COR-L47 (cell line): Measurements from ENCODE around the gene ZFP36.

Experiments
- DNase-seq: peaks from one replicate; lab custom pipeline; 2025; lab: John Stamatoyannopoulos, UW

ZFP36 gene

DNA sequence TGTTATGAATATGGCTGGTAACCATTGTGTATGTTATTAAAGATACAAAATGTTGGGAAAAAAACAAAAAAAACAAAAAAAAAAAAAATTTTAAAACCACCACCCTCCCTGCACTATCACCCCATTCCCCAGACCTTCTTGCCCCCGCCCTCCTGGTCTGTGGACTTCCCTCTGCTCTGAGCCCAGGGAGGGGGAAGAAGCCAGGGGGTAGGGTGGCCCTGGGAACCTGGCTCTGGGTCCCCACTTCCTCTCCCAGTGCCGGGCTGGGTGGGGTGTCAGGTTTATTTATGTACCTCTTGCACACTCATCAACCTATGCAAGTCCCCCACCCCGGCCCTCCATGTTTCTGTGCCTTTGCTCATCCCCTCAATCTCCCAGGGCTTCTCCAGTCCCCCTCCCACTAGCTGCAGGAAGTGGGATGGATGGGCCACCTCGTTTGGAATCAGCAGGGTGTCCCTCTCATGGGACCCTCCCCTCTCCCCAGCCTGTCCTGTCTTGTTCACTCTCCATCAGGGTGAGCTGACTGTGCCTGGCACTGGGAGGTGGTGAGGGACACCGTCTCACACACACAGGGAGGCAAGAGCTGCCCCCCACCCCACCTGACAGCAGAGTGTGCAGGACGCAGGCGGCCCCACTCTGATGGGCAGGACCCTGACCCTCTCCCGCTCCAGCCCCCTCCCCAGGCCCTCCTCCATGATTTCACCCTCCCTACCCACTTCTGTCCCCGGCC, 21.6 kb upstream of the ZFP36 start:
- DNase-seq, result no peak

GRCh38 chr19:39385629-39386411, 20.8 kb upstream of the ZFP36 start:
- DNase-seq, result no peak

GRCh38 chr19:39386557-39386956, 20.1 kb upstream of the ZFP36 start:
- DNase-seq, result no peak

- no peak for DNase-seq
These were observed 18.0 kb upstream of the ZFP36 start for GRCh38 chr19:39388657-39389056.

DNA sequence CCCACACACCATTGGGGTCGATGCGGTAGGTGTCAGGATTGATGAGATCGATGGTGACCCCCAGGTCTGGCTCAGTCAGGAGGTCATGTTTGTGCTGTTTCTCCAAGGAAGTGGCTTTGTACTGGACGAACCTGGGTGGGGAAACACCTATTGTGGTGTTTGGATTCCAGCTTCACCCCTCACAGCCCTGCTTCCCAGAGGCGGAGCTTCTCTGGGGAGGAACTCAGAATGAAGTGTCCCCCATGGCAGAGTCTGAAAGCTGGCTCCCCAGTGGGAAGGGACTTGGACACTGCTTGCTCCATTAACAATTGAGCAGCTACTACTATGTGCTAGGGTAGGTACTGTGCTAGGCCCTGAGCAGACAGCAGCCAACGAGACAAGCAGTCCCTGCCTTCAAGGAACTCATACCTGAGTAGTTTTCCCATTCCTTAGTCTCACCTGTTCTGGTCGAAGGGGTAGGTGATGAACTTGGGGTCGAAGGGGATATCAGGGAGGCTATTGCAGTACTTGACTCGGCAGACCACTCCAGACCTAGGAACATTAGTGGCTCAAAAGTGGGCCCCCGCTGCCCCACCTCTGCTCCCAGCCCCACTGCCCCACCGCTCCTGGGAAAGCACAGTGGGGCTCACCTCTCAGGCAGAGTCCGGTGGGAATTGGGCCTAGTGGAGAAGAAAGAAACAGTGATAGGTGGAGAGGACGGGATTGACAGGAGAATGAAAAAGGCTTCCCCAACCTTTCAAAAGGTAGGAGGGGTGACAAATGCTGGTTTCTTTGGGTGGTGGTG, 16.8 kb upstream of the ZFP36 start:
- DNase-seq, result no peak

DNA sequence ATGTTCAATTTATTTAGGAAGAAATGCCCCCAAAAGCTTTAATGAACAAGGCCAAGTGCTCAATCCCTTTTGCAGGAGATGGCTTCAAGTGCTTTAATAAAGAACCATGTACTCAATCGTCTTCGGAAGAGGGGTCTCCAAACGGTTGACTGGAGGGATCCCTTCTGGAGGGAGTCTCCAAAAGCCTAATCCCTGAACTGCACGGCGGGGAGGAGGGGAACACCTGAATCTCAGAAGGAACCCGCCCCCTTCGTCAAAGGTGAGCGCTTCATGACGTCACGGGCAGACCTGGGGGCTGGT, 16.2 kb upstream of the ZFP36 start:
- no peak for DNase-seq

DNA sequence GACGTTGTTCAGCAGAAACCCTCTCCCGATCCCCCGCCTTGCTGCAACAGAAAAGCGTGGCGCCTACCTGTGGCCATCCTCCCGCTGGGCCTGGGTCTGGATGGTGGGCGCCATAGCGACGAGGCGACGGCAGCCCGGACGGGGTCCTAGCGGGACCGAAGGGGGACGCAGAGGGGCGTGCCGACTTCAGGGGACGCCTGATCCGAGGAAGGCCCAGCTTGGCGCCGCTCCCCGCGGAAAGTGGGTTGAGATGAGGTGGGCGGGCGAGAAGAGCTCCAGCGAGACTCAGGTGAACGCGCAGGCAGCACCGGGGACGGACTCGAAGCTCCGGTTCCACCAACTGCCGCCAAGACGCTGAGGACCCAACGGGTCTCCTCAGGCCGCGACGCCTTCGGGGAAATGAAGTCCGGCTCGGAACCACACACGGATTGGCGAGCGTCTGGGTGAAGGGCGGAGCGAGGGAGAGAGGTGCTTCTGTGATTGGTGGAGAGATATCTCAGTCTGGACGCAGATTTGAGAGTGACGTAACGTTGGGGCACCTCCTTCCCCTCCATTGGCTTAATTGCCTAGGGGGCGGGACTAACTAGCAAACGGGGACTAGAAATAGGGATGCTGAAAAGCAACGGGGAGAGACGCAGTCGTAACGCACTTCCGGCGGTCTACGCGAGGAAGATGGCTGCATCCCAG, 15.8 kb upstream of the ZFP36 start, which contains the start of the genes MED29 and PAF1:
Gene MED29, plus strand, starts transcription at position 628 of the 687 bp plus-strand sequence. Its CDS starts 45 bp downstream, at position 673.
Gene PAF1, minus strand, starts transcription at position 356 of the 687 bp plus-strand sequence. Its CDS starts 242 bp downstream, at position 114.
- DNase-seq, result peak; percentile 99

- DNase-seq, result peak; percentile 67
These were observed 9.0 kb upstream of the ZFP36 start for GRCh38 chr19:39397360-39398296.

GRCh38 chr19:39398297-39398864, 8.3 kb upstream of the ZFP36 start:
- no peak for DNase-seq

DNA sequence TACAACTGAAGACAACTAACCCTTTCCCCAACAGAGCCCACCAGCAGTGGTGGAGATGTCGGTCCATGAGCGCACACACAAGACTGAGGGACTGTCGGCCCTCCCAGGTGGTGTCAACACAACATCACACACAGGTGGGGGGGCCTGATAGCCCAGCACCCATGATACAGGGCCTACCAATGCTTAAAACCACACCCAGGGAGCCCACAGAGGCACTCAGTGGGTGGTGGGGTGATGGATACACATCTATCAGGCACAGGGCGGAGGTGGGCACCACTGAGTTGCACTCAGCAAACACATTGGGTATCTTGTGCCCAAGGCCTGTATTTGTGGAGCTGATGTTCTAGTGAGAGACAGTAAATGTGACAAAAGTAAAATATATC, 7.0 kb upstream of the ZFP36 start:
- no peak for DNase-seq

GRCh38 chr19:39400061-39400460, 6.6 kb upstream of the ZFP36 start:
- no peak for DNase-seq

- no peak for DNase-seq
These were observed 5.5 kb upstream of the ZFP36 start for GRCh38 chr19:39401070-39401548.

- DNase-seq, result no peak
These were observed 4.9 kb upstream of the ZFP36 start for GRCh38 chr19:39401549-39402345.

GRCh38 chr19:39402346-39403300, 4.0 kb upstream of the ZFP36 start:
- DNase-seq, result peak; percentile 66

GRCh38 chr19:39403331-39404312, 3.0 kb upstream of the ZFP36 start:
- peak; percentile 82 for DNase-seq

DNA sequence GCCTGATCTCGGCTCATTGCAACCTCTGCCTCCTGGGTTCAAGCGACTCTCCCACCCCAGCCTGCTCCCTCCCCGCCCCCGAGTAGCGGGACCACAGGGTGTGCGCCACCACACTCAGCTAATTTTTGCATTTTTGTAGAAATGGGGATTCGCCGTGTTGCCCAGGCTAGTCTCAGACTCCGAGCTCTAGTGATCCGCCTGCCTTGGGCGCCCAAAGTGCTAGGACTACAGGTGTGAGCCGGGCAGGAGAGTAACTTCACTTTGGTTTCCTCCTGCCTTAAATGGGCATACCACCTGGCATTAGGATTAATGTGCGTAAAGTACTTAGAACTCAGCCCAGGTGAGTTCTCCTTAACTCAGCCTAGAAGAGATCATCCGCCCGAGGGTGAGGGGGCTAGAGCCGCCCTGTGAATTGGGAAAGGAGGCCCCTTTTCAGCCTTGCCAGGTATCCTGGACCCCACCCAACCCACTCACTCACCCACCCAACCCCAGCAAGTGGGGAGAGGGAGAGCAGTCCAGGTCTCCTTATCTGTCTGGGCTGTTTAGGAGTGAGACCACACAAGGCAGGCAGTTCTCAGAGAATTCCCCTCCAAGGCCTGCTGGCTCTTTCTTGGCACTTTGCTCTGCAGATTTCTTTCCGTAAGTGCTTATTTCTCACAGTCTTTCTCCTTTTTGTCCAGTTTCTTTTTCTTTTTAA, 1.2 kb upstream of the ZFP36 start:
- no peak for DNase-seq
